Subcutaneous abdominal adipose tissue (tissue), 5 donors: ENCODE data around the gene UQCR10.
A peak's percentile ranks its signal among the peaks of the same experiment; 100 is the strongest.

ENCODE experiments used
- H3K27ac ChIP-seq: one replicate; pipeline ENCODE4 v1.7.0; 2013; ENCODE audit warnings: low read depth, mild to moderate bottlenecking, inconsistent platforms, low read length, moderate library complexity
- H3K27me3 ChIP-seq, 5 donors: one replicate each; pipeline ENCODE4 v1.7.0; 2013; ENCODE audit warnings: low read length in 5 of 5, inconsistent platforms in 1 of 5; ENCODE audit not compliant: control insufficient read depth in 5 of 5, insufficient read depth in 4 of 5
- H3K36me3 ChIP-seq, 5 donors: one replicate each; pipeline ENCODE4 v1.7.0; 2013; ENCODE audit warnings: low read length in 5 of 5; ENCODE audit not compliant: control insufficient read depth in 5 of 5, insufficient read depth in 5 of 5
- H3K4me1 ChIP-seq, 5 donors: one replicate each; pipeline ENCODE4 v1.7.0; 2013; ENCODE audit warnings: low read length in 5 of 5, mild to moderate bottlenecking in 3 of 5, moderate library complexity in 1 of 5; ENCODE audit not compliant: control insufficient read depth in 5 of 5, insufficient read depth in 5 of 5
- H3K4me3 ChIP-seq, 5 donors: one replicate each; pipeline ENCODE4 v1.7.0; 2013; ENCODE audit warnings: low read length in 5 of 5, low read depth in 1 of 5
- H3K9ac ChIP-seq, 5 donors: one replicate each; pipeline ENCODE4 v1.7.0; 2013; ENCODE audit warnings: low read length in 5 of 5, mild to moderate bottlenecking in 4 of 5, moderate library complexity in 3 of 5
- H3K9me3 ChIP-seq, 5 donors: one replicate each; pipeline ENCODE4 v1.7.0; 2013; ENCODE audit warnings: low read length in 5 of 5; ENCODE audit not compliant: control insufficient read depth in 5 of 5
- donor health status: healthy.
- donor health status: healthy.
- donor health status: healthy.
- donor health status: healthy.
- donor health status: healthy.

UQCR10 gene

DNA sequence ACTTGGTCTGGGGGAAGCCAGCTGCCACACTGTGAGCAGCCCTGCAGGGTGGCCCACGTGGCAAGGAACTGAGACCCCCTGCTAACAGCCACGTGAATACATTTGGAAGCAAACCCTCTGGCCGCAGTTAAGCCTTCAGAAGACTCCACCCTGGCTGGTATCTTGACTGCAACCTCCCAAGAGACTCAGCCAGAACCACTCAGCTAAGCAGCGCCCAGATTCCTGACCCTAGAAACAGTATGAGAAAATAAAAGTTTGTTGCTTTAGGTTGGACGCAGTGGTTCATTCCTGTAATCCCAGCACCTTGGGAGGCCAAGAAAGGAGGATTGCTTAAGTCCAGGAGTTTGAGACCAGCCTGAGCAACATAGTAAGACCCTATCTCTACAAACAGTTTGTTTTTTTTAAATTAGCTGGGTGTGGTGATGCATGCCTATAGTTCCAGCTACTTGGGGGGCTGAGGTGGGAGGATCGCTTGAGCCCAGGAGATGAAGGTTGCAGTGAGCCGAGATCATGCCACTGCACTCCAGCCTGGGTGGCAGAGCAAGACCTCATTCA lies 9.0 kb upstream of the UQCR10 start:
- H3K9me3 ChIP-seq, result no peaks in the 10 kb centered on the region
- peak overlapping the region in 1 of 5 donors; percentile 41 for H3K9ac ChIP-seq
- H3K27me3 ChIP-seq, result no peaks in the 10 kb centered on the region
- H3K4me3 ChIP-seq, result no peak overlapping the region
- no peak overlapping the region for H3K27ac ChIP-seq
- H3K4me1 ChIP-seq, result peaks cover 0 to 30% (median 21%) of the 10 kb centered on the region in 5 donors
- H3K36me3 ChIP-seq, result peaks cover 0 to 11% (median 3%) of the 10 kb centered on the region in 5 donors

GRCh38 chr22:29758959-29759358 lies 8.2 kb upstream of the UQCR10 start:
- Histone ChIP-seq H3K4me3 (no peak overlapping the region), H3K9ac (no peak overlapping the region), H3K27me3 (no peaks in the 10 kb centered on the region), H3K4me1 (peaks cover 0 to 22% (median 15%) of the 10 kb centered on the region in 5 donors), H3K9me3 (no peaks in the 10 kb centered on the region), H3K27ac (no peak overlapping the region), H3K36me3 (peaks cover 0 to 10% (median under 1%) of the 10 kb centered on the region in 5 donors)

DNA sequence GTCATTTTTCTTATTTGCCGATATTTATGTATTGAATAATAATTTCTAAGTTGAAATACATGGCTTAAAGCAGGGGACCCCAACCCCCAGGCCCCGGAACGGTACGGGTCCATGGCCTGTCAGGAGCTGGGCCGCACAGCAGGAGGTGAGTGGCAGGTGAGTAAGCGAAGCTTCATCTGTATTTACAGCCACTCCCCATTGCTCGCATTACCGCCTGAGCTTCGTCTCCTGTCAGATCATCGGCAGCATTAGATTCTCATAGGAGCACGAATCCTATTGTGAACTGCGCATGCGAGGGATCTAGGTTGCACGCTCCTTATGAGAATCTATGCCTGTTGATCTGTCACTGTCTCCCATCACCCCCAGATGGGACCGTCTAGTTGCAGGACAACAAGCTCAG lies 4.9 kb upstream of the UQCR10 start:
- peaks cover 0 to 4% (median 0%) of the 10 kb centered on the region in 5 donors for H3K36me3 ChIP-seq
- H3K9me3 ChIP-seq, result no peaks in the 10 kb centered on the region
- H3K27ac ChIP-seq, result no peak overlapping the region
- no peak overlapping the region for H3K4me3 ChIP-seq
- no peak overlapping the region for H3K9ac ChIP-seq
- no peaks in the 10 kb centered on the region for H3K27me3 ChIP-seq
- H3K4me1 ChIP-seq, result peaks cover 2 to 28% (median 21%) of the 10 kb centered on the region in 5 donors

GRCh38 chr22:29765905-29766631 lies 1.1 kb upstream of the UQCR10 start:
- Histone ChIP-seq H3K27ac (peak overlapping the region; percentile 99), H3K36me3 (peaks cover 3 to 20% (median 16%) of the 10 kb centered on the region in 5 donors), H3K4me3 (peak overlapping the region; percentile 90 to 100 (median 98)), H3K4me1 (peaks cover 6 to 29% (median 22%) of the 10 kb centered on the region in 5 donors), H3K9me3 (no peaks in the 10 kb centered on the region), H3K9ac (peak overlapping the region; percentile 60 to 99 (median 96)), H3K27me3 (no peaks in the 10 kb centered on the region)

DNA sequence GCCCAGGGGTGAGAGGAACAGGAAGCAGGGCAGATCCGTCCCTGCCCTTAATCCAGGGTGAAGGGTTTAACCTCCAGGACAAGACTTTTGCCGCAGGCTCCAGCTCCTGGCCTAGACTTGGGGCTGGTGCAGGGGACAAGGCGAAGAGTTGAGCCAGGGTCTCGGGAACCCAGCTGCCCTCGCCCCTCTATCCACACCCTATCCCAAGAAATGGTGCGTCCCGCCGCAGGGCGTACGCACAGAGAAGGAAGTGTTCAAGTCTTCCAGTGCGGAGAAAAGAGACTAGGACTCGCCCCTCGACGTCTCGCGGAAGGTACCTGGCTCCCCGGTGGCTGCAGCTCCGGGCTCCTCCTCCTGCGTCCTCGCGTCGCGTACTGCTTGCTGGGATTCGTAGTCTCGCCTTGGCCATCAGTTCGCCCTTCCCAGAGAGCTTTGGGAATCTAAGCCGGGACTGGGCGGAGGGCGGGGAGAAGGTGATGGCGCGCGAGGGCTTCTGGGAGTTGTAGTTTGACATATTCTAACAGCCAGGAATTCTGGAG lies 468 bp upstream of the UQCR10 start, which contains the start of gene ZMAT5:
Gene ZMAT5, minus strand, starts transcription at position 376 of the 539 bp plus-strand sequence. CDS start 18,463 bp downstream, outside the sequence.
- H3K27me3 ChIP-seq, result no peaks in the 10 kb centered on the region
- peaks cover 6 to 29% (median 22%) of the 10 kb centered on the region in 5 donors for H3K4me1 ChIP-seq
- H3K9ac ChIP-seq, result peak within 1 kb of the TSS; percentile 91 to 99 (median 97)
- H3K27ac ChIP-seq, result peak within 1 kb of the TSS; percentile 99
- H3K4me3 ChIP-seq, result peak within 1 kb of the TSS; percentile 96 to 100 (median 99)
- H3K9me3 ChIP-seq, result no peaks in the 10 kb centered on the region
- H3K36me3 ChIP-seq, result peaks cover 3 to 21% (median 16%) of the 10 kb centered on the region in 5 donors

- Histone ChIP-seq H3K9me3 (no peaks in the 10 kb centered on the region), H3K27ac (no peak overlapping the region), H3K9ac (peak overlapping the region; percentile 91 to 99 (median 97)), H3K4me3 (peak overlapping the region; percentile 96 to 100 (median 99)), H3K4me1 (peaks cover 6 to 33% (median 24%) of the 10 kb centered on the region in 5 donors), H3K36me3 (peaks cover 3 to 21% (median 16%) of the 10 kb centered on the region in 5 donors), H3K27me3 (no peaks in the 10 kb centered on the region)
These were observed 1.0 kb downstream of the UQCR10 start for GRCh38 chr22:29768052-29768693.

DNA sequence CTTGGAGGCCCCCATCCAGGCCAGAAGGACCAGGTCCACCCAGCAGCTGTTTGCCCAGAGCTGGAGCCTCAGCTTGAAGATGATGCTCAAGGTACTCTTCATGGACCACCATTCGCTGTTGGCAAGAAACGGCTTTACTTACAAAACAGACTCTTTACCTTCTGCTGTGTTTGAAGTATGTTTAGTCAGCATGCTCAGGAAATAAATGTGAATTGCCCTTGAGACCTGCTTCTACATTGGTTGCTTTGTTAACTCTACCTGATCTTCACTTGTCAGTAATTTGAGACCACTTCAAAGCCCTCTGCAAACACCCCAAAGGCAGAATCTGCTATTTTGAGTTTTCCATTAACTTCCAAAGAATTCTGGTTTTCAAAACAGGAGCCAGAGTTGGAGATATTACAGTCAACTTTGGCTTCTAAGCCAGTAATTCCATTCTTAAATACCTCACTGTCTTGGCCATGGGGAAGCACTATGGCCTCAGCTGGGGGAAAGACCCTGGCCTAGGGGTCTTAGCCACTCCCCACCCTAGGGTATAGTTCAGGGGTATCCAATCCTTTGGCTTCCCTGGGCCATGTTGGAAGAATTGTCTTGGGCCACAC lies 2.7 kb downstream of the UQCR10 start:
- no peak overlapping the region for H3K27ac ChIP-seq
- H3K9ac ChIP-seq, result no peak overlapping the region
- H3K4me1 ChIP-seq, result peaks cover 6 to 33% (median 24%) of the 10 kb centered on the region in 5 donors
- H3K4me3 ChIP-seq, result no peak overlapping the region
- no peaks in the 10 kb centered on the region for H3K27me3 ChIP-seq
- no peaks in the 10 kb centered on the region for H3K9me3 ChIP-seq
- peaks cover 3 to 21% (median 16%) of the 10 kb centered on the region in 5 donors for H3K36me3 ChIP-seq

DNA sequence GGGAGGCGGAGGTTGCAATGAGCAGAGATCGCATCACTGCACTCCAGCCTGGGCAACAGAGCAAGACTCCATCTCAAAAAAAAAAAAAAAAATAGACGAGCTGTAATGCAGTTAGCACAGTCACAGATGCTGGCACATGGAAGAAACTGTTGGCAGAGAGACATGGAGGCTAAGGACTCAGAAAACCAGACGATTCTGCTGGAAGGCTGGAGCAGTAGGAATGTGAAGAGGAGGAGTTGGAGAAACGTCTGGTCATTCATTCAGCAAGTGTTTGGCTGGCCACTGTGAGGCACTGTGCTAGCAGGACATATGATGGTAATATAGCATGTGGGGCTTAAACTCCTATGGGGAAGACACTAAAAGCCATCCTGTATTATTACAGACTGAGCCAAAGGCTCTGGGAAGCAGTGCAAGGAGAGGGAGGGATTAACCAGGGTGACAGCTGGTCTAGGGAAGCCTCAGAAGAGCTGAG lies 5.0 kb downstream of the UQCR10 start:
- no peak overlapping the region for H3K9ac ChIP-seq
- no peak overlapping the region for H3K27ac ChIP-seq
- H3K4me3 ChIP-seq, result no peak overlapping the region
- peaks cover 3 to 21% (median 16%) of the 10 kb centered on the region in 5 donors for H3K36me3 ChIP-seq
- H3K9me3 ChIP-seq, result no peaks in the 10 kb centered on the region
- peaks cover 4 to 22% (median 15%) of the 10 kb centered on the region in 5 donors for H3K4me1 ChIP-seq
- no peaks in the 10 kb centered on the region for H3K27me3 ChIP-seq

- peaks cover 3 to 21% (median 16%) of the 10 kb centered on the region in 5 donors for H3K36me3 ChIP-seq
- H3K4me3 ChIP-seq, result no peak overlapping the region
- H3K27ac ChIP-seq, result no peak overlapping the region
- H3K9me3 ChIP-seq, result no peaks in the 10 kb centered on the region
- H3K27me3 ChIP-seq, result no peaks in the 10 kb centered on the region
- H3K4me1 ChIP-seq, result peaks cover under 1 to 14% (median 6%) of the 10 kb centered on the region in 5 donors
- H3K9ac ChIP-seq, result no peak overlapping the region
These were observed 6.1 kb downstream of the UQCR10 start for GRCh38 chr22:29773233-29773632.
